Mucosa of stomach (tissue), 1 donor: ENCODE data around the gene ASB10.

Experiments
- H3K27me3 ChIP-seq: one replicate; pipeline ENCODE4 v1.7.0; 2013; ENCODE audit warnings: mild to moderate bottlenecking, low read length; ENCODE audit not compliant: control insufficient read depth, insufficient read depth
- H3K36me3 ChIP-seq: one replicate; pipeline ENCODE4 v1.7.0; 2013; ENCODE audit warnings: low read length; ENCODE audit not compliant: control insufficient read depth, insufficient read depth
- H3K4me1 ChIP-seq: one replicate; pipeline ENCODE4 v1.7.0; 2013; ENCODE audit warnings: mild to moderate bottlenecking, low read length; ENCODE audit not compliant: control insufficient read depth, insufficient read depth
- H3K4me3 ChIP-seq: one replicate; pipeline ENCODE4 v1.7.0; 2013; ENCODE audit warnings: low read length
- H3K9ac ChIP-seq: one replicate; pipeline ENCODE4 v1.7.0; 2013; ENCODE audit warnings: mild to moderate bottlenecking, low read length, moderate library complexity
- H3K9me3 ChIP-seq: one replicate; pipeline ENCODE4 v1.7.0; 2013; ENCODE audit warnings: mild to moderate bottlenecking, low read length, moderate library complexity; ENCODE audit not compliant: control insufficient read depth
- donor health status: Pancreatic carcinoma.

The ASB10 gene

DNA sequence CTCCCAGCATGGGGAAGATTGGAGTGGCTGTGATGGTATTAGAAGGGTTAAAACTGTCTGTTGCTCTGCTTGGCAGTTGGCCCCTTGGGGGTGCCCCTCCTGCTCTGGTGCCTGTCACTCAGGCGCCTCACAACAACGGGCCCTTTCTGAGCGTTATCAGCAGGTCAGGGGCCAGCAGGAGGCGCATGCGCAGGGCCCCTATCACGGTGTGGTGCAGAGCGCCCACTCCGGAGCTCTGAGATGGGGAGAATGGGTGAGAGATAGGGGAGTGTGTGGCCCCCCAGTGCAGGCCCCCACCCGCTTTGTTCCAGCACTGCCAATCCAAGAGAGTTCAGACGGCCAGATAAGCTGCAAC lies 44.4 kb downstream of the ASB10 start:
- peaks cover 5% of the 10 kb centered on the region for H3K4me1 ChIP-seq
- no peak overlapping the region for H3K9ac ChIP-seq
- peaks cover under 1% of the 10 kb centered on the region for H3K27me3 ChIP-seq
- no peaks in the 10 kb centered on the region for H3K36me3 ChIP-seq
- no peak overlapping the region for H3K4me3 ChIP-seq
- no peaks in the 10 kb centered on the region for H3K9me3 ChIP-seq

DNA sequence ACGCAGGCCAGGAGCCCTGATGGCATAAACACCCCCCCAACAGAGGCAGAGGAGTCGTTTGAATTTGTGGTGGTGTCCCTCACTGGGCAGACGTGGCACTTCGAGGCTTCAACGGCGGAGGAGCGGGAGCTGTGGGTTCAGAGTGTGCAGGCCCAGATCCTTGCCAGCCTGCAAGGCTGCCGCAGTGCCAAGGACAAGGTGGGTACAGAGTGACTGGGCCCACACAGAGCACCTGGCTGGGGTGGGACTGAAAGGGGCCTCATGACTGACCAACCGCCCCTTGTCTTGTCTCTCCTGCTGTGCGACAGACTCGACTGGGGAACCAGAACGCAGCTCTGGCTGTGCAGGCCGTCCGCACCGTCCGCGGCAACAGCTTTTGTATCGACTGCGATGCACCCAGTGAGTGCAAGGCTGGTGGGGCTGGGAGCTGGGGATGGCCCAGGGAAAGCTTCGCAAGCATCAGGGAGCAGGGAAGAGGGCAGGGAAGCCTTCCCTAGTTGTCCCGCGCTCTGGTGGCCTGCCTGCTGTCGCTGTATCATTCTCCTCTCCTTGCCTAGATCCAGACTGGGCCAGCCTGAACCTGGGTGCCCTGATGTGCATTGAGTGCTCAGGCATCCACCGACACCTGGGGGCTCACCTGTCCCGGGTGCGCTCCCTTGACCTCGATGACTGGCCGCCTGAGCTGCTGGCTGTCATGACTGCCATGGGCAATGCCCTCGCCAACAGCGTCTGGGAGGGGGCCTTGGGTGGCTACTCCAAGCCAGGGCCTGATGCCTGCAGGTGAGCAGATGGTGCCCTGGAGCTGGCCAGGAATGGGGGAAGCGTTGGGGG lies 45.0 kb downstream of the ASB10 start:
- no peak overlapping the region for H3K4me3 ChIP-seq
- peaks cover 5% of the 10 kb centered on the region for H3K4me1 ChIP-seq
- H3K9me3 ChIP-seq, result no peaks in the 10 kb centered on the region
- no peak overlapping the region for H3K9ac ChIP-seq
- H3K27me3 ChIP-seq, result no peaks in the 10 kb centered on the region
- H3K36me3 ChIP-seq, result no peaks in the 10 kb centered on the region

DNA sequence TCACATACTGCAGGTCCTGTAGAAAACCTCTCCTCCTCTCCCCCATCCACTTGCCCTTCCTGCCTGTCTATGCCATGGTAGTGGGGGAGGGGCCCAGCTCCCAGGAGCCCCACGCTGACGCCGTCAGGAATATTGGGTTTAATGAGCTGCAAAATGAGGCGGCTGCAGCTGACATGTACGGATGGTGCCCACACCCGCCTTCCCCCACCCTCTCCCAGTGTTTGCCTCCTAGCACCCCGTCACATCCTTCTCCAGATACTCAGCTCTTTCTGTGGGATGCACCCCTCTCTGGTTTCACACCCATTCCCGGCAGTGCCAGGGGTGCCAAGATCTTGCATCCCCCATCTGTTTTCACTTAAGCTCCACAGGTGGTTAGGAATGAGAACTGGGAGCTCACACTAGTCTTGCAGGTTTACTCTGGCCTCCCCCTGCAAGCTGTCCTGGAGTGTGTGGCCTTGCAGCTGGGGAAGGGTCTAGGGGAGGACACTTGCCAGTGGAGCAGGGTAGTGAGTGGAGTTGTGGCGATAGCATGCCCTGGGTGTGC lies 45.7 kb downstream of the ASB10 start:
- H3K36me3 ChIP-seq, result no peaks in the 10 kb centered on the region

DNA sequence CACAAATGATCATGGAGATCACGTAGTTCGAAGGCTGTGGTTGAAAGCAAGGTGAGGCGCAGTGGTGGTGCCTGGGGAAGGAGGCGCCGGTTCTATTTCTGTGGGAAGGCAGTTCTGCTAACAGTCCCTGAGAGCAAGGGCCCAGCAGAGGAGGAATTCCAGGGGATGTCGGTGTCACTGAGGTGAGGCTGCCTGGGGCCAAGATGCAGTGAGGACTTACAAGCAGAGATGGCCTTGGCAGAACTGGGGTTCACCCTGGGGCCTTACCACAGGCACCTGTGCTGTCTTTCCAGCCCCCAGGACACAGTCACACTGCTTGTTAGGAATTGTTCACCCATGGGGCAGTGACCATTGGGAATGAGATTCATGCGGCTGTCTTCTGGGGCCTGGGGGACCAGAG lies 46.2 kb downstream of the ASB10 start:
- H3K9me3 ChIP-seq, result no peaks in the 10 kb centered on the region
- H3K36me3 ChIP-seq, result peaks cover under 1% of the 10 kb centered on the region
- no peak overlapping the region for H3K4me3 ChIP-seq
- no peaks in the 10 kb centered on the region for H3K27me3 ChIP-seq
- no peak overlapping the region for H3K9ac ChIP-seq
- H3K4me1 ChIP-seq, result peaks cover 5% of the 10 kb centered on the region

More for the DNA sequence above, 45.7 kb downstream of the ASB10 start:
- H3K9me3 ChIP-seq, result no peaks in the 10 kb centered on the region
- H3K4me1 ChIP-seq, result peaks cover 5% of the 10 kb centered on the region
- H3K4me3 ChIP-seq, result no peak overlapping the region
- H3K27me3 ChIP-seq, result no peaks in the 10 kb centered on the region
- H3K9ac ChIP-seq, result no peak overlapping the region

DNA sequence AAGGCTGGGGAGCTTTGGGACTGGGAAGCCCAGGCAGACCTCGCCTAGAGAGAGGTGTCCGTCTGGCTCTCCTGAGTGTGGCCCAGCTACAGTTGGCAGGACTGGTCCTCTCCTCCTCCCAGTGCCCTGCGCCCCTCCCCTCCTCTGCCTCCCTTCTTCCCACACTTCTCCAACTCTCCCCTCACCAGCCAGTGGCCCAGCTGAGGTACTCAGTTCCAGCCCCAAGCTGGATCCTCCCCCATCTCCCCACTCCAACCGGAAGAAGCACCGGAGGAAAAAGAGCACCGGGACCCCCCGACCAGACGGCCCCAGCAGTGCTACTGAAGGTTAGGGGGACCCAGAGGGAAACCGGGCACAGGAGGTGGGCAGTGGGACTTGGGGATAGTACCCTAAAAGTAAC lies 47.3 kb downstream of the ASB10 start:
- Histone ChIP-seq H3K4me1 (peaks cover 5% of the 10 kb centered on the region), H3K9me3 (no peaks in the 10 kb centered on the region), H3K27me3 (no peaks in the 10 kb centered on the region), H3K4me3 (no peak overlapping the region), H3K9ac (no peak overlapping the region), H3K36me3 (peaks cover 8% of the 10 kb centered on the region)

DNA sequence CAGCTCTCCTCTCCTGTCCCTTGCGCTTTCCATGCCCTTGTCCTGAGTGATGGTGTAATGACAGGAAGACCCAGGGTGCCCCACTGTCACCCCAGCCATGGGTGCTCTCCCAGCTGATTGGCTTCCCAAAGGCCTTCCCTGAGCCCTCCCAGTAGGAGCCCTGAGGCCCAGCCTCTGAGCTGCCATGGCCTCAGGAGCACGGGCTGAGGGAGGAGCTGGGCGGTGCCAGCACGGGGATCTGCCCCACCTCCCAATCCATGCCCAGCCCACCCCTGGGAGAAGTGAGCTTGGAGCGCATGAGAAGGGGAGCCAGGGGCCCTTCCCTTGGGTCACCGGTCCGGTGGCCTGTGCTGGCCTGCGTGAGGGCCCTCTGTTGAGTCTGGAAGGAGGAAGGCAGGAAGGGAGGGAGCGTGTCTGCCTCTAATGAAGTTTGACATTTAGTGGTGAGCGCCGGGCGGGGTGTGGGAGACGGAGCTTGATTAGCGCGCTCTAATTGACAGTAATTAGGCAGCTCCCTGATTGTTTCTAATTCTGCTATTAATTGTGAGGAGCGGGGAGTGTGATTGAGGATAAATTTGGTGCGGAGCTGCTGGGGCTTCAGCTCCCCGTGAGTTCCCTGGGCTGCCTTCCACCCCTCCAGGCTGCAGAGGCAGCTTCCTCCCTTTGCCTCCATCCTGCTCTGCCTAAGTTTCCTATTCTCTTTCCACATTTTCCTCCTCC lies 47.8 kb downstream of the ASB10 start:
- H3K9ac ChIP-seq, result no peak overlapping the region
- no peak overlapping the region for H3K4me3 ChIP-seq
- no peaks in the 10 kb centered on the region for H3K9me3 ChIP-seq
- H3K36me3 ChIP-seq, result peaks cover 11% of the 10 kb centered on the region
- peaks cover 5% of the 10 kb centered on the region for H3K4me1 ChIP-seq
- no peaks in the 10 kb centered on the region for H3K27me3 ChIP-seq

DNA sequence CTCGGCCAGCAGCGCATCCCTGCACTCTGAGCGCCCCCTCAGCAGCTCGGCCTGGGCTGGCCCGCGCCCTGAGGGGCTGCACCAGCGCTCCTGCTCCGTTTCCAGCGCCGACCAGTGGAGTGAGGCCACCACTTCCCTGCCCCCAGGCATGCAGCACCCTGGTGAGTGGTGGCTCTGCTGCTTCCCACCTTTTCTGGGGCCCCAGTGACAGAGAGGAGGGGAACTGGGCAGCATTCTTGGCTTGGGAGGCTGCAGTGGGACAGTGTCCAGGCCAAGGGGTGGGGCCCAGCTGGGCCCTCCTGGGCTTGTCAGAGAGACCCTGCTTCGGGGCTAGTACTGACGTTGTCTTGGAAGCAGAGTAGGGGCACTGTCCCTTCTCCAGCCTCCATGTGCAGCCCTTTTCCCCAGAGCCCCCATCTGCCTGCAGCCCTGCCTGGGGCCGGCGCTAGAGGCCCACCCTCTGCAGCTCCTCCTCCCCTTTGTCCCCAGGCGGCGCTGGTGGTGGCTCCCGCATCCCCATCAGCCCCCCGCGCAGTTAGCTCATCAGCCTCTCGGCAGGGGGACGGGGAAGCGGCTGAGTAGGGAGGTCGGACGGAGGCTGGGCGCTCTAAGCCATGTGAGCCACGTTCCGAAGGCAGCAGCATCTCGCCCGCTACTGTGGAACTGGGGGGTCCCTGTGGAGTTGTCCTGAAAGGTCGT lies 48.7 kb downstream of the ASB10 start:
- Histone ChIP-seq H3K27me3 (no peaks in the 10 kb centered on the region), H3K9ac (no peak overlapping the region), H3K36me3 (peaks cover 11% of the 10 kb centered on the region), H3K9me3 (no peaks in the 10 kb centered on the region), H3K4me3 (no peak overlapping the region), H3K4me1 (peaks cover 5% of the 10 kb centered on the region)

DNA sequence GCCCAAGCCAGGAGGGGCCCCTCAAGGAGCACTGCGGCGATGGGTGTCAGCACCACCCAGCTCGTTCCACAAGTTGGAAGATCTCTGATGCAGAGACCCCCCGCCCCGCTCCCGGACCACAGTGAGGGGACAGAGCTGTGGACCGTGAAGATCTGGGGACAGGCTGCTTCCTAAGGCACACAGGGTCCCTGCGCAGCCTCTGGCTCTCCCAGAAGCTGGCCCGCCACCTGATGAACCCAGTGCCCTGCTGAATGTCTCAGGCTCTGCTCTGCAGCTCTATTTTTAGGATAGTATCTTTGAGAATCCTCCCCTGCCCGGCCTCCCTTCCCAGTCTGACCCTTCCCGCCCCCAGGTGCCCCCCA lies 49.3 kb downstream of the ASB10 start:
- H3K36me3 ChIP-seq, result peaks cover 11% of the 10 kb centered on the region
- H3K4me1 ChIP-seq, result peaks cover under 1% of the 10 kb centered on the region
- no peak overlapping the region for H3K9ac ChIP-seq
- no peaks in the 10 kb centered on the region for H3K27me3 ChIP-seq
- no peak overlapping the region for H3K4me3 ChIP-seq
- no peaks in the 10 kb centered on the region for H3K9me3 ChIP-seq

DNA sequence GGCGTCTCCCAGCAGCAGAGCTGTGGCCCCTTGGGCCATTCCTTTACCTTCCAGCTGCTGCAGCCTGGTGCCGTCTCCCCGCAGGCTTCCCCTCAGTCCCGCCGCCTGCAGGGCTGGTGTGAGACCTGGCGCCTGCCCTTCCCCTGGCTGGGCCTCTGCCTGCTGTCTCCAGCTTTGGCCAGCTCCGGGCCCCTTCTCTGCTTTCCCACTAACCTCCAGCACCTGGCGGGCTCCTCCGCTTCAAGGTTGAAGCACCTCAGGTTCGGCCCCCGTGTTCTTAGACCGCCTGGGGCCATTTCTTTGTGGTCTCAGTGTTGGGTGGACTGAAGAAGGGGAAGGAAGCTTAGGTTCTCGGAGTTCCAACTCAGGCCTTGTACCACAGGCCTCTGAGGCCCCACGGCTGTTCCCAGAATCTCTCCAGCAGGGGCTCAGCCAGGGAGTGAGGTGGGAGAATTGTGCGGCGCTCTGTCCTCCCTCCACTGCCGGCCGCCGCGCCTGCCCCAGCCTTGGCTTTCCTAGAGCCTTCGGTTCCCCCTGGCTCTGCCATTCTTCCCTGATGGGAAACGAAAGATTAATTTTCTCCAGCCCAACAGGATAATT lies 49.9 kb downstream of the ASB10 start:
- no peaks in the 10 kb centered on the region for H3K9me3 ChIP-seq
- no peaks in the 10 kb centered on the region for H3K27me3 ChIP-seq
- peaks cover 11% of the 10 kb centered on the region for H3K36me3 ChIP-seq
- no peaks in the 10 kb centered on the region for H3K4me1 ChIP-seq
- no peak overlapping the region for H3K9ac ChIP-seq
- H3K4me3 ChIP-seq, result no peak overlapping the region

DNA sequence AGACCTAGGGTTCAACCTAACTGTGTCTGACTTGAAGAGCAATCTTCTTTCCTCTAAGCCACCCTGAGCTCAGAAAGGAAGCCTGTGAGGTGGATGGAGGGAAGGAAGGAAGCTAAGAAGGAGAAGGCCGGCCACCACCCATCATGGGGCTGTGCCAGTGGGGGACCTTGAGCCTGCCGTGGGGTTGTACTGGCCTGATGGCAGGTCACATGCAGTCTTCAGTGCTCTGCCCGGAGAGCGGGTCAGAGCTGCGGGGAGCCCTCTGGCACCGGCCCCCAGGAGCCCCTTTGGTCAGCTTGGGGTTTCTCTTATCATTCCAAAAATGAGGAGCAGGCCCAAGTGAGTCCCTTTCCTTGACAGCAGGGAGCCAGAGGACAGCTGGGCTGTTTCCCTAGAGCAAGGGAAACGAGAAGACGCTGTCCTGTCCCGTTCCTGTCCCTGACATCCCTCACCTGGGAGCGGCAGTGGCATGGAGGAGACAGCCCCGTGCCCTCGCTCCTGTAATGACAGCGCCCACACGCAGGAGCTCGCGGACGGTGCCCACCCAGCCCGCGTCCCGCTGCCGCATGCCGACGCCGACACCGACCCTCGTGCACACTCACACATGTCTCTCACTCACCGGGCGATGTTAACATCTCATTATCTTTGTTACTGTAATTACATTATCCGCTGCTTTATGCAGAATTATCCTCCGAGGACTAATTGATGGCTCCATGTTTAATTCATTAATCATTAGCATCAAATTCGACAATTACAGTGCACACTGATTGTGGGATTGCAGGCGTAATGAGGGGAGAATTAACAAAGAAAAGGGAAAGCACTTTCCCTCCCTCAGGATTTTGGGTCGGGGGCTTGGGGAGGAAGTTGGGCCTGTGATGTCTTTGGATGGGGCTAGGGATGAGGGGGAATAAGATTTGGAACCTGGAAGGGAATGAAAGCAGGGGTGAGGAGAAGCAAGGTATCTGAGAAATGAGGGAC lies 50.9 kb downstream of the ASB10 start:
- peaks cover 11% of the 10 kb centered on the region for H3K36me3 ChIP-seq
- H3K4me1 ChIP-seq, result no peaks in the 10 kb centered on the region
- H3K4me3 ChIP-seq, result no peak overlapping the region

DNA sequence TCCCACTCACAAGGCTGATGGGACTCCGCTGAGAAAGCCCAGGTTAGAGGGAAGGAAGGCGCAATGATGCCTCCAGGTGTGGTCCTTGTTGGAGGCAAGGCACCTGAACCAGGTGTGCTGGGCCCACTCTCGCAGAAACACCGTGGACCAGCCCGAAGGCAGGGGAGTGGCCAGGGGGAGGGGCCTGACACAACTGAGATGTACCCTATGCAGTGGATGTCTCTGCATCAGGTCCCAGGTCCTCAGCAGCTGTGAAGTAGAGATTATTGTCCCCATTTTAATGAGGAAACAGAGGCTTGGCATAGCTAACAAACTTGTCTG lies 51.6 kb downstream of the ASB10 start:
- Histone ChIP-seq H3K36me3 (peaks cover 11% of the 10 kb centered on the region), H3K4me1 (no peaks in the 10 kb centered on the region)

More for the DNA sequence above, 50.9 kb downstream of the ASB10 start:
- Histone ChIP-seq H3K9me3 (no peaks in the 10 kb centered on the region), H3K9ac (no peak overlapping the region), H3K27me3 (no peaks in the 10 kb centered on the region)

More for the DNA sequence above, 51.6 kb downstream of the ASB10 start:
- H3K9me3 ChIP-seq, result no peaks in the 10 kb centered on the region
- H3K27me3 ChIP-seq, result no peaks in the 10 kb centered on the region
- no peak overlapping the region for H3K9ac ChIP-seq
- no peak overlapping the region for H3K4me3 ChIP-seq
